Upper lobe of right lung (tissue), 1 donor: ENCODE results near the gene TBX3. TPM values are rescaled to one million over a fixed set of nuclear protein-coding genes. Genes with fewer than 3 reads are reported as not detected.
"Not testable (repeated sequence)": the region's sequence is repeated elsewhere in the genome, so short reads cannot be mapped to it uniquely, and the experiment has no call there.

Experiments used
- ATAC-seq: fragments of 200-7000 bp; cut with Tn5 transposase; one replicate; pipeline ENCODE4 v1.9.1; 2020; ENCODE audit warnings: mild to moderate bottlenecking, moderate library complexity
- DNase-seq: peaks from one replicate; pipeline ENCODE4 v3.0.0-alpha.2; 2020
- H3K27ac ChIP-seq: fragments of 200-600 bp; one replicate; pipeline ENCODE4 v1.8.0; 2022
- H3K27me3 ChIP-seq: fragments of 200-600 bp; one replicate; pipeline ENCODE4 v1.8.0; 2022; ENCODE audit warnings: mild to moderate bottlenecking
- H3K36me3 ChIP-seq: fragments of 200-600 bp; one replicate; pipeline ENCODE4 v1.8.0; 2022
- H3K4me1 ChIP-seq: fragments of 200-600 bp; one replicate; pipeline ENCODE4 v1.8.0; 2022
- H3K4me3 ChIP-seq: fragments of 200-600 bp; one replicate; pipeline ENCODE4 v1.8.0; 2022; ENCODE audit warnings: mild to moderate bottlenecking
- H3K9me3 ChIP-seq: fragments of 200-600 bp; one replicate; pipeline ENCODE4 v1.8.0; 2022
- CTCF ChIP-seq: fragments of 200-600 bp; IDR thresholded peaks from one replicate; pipeline ENCODE4 v1.8.0; 2022; ENCODE audit warnings: antibody characterized with exemption
- intact Hi-C: fragments of 100-400 bp; cut with DNase I; formaldehyde crosslinking; loops from one replicate; pipeline ENCODE4 v1.11.0; 2022
- long read RNA-seq: library from polyadenylated mRNA; unstranded; transcript quantifications from one replicate; pipeline ENCODE4 v2.0.0, GENCODE V29; 2021
- total RNA-seq: library from RNA; stranded (reverse); fragmentation: NEBNext Ultra II Directional; extraction: Animal tissue kit (Norgen Biotek cat#: 25700); gene quantifications from one replicate; pipeline ENCODE4 v1.2.1, GENCODE V29; 2021
- donor health status: DM: no; HTN: yes; CAD: no; lungs with severe emphysema.

TBX3 gene
- 35.9 TPM for total RNA-seq
- long read RNA-seq, full-length matches to known transcripts, result 11 of 65 reads
- long read RNA-seq, partial matches to known transcripts, result 54 of 65 reads
- long read RNA-seq, other reads (novel, unspliced or antisense), result 0 of 65 reads

- intact Hi-C loops, result no loop called here
- H3K4me1 ChIP-seq, result no peaks in the 10 kb centered on the region
- ATAC-seq (peak; percentile 89), DNase-seq (peak; percentile 89)
- H3K36me3 ChIP-seq, result no peaks in the 10 kb centered on the region
- peak; percentile 61 for TF ChIP-seq CTCF
- no peaks in the 10 kb centered on the region for H3K9me3 ChIP-seq
- H3K27me3 ChIP-seq, result peaks cover 57% of the 10 kb centered on the region
- H3K4me3 ChIP-seq, result peak within 1 kb of the TSS; percentile 52
- peak within 1 kb of the TSS; percentile 87 for H3K27ac ChIP-seq
Observed at GRCh38 chr12:114684098-114684869, at the start of gene TBX3. Gene TBX3 (minus strand): TSS chr12:114684175. CDS start chr12:114683200, 975 bp downstream.

- no peak for DNase-seq
- ATAC-seq, result no peak
- intact Hi-C loops, result no loop called here
Observed at GRCh38 chr12:114732426-114733030, 48.6 kb upstream of the TBX3 start.

GRCh38 chr12:114729731-114730130 lies 45.8 kb upstream of the TBX3 start:
- no peak for ATAC-seq
- intact Hi-C loops, result no loop called here

More at GRCh38 chr12:114732426-114733030, 48.6 kb upstream of the TBX3 start:
- Histone ChIP-seq H3K4me1 (no peaks in the 10 kb centered on the region), H3K36me3 (no peaks in the 10 kb centered on the region), H3K27ac (no peak overlapping the region), H3K9me3 (no peaks in the 10 kb centered on the region), H3K27me3 (peaks cover 28% of the 10 kb centered on the region), H3K4me3 (no peak overlapping the region)
- no peak for TF ChIP-seq CTCF

GRCh38 chr12:114726092-114726710 lies 42.2 kb upstream of the TBX3 start:
- no peaks in the 10 kb centered on the region for H3K9me3 ChIP-seq
- no peak for DNase-seq
- no peaks in the 10 kb centered on the region for H3K36me3 ChIP-seq
- ATAC-seq, result no peak
- no peak for TF ChIP-seq CTCF
- H3K4me3 ChIP-seq, result no peak overlapping the region
- no peaks in the 10 kb centered on the region for H3K4me1 ChIP-seq
- no peaks in the 10 kb centered on the region for H3K27me3 ChIP-seq
- H3K27ac ChIP-seq, result no peak overlapping the region
- intact Hi-C loops, result no loop called here

More at GRCh38 chr12:114729731-114730130, 45.8 kb upstream of the TBX3 start:
- Histone ChIP-seq H3K27ac (no peak overlapping the region), H3K27me3 (peaks cover 12% of the 10 kb centered on the region), H3K4me1 (no peaks in the 10 kb centered on the region), H3K4me3 (no peak overlapping the region), H3K9me3 (no peaks in the 10 kb centered on the region), H3K36me3 (no peaks in the 10 kb centered on the region)
- DNase-seq, result no peak
- no peak for TF ChIP-seq CTCF

- intact Hi-C loops, DNase-seq, H3K27ac ChIP-seq, ATAC-seq, H3K27me3 ChIP-seq, H3K36me3 ChIP-seq, H3K4me1 ChIP-seq, H3K9me3 ChIP-seq, H3K4me3 ChIP-seq: not testable (repeated sequence)
Observed at GRCh38 chr12:114722176-114722575, 38.2 kb upstream of the TBX3 start.

GRCh38 chr12:114721266-114721665 lies 37.3 kb upstream of the TBX3 start:
- H3K4me3 ChIP-seq, result no peak overlapping the region
- no peak for TF ChIP-seq CTCF

More at GRCh38 chr12:114721266-114721665, 37.3 kb upstream of the TBX3 start:
- Histone ChIP-seq H3K27me3 (no peaks in the 10 kb centered on the region), H3K36me3 (no peaks in the 10 kb centered on the region), H3K27ac (no peak overlapping the region), H3K9me3 (no peaks in the 10 kb centered on the region), H3K4me1 (no peaks in the 10 kb centered on the region)
- intact Hi-C loops, result no loop called here
- ATAC-seq (no peak), DNase-seq (no peak)
